ENCODE data around the gene TSPAN3. TPM values are rescaled to one million over a fixed set of nuclear protein-coding genes. Genes with fewer than 3 reads are reported as not detected.

Gene TSPAN3
- total RNA-seq, 2 donors from 2014 or later, result 143 to 151 TPM

DNA sequence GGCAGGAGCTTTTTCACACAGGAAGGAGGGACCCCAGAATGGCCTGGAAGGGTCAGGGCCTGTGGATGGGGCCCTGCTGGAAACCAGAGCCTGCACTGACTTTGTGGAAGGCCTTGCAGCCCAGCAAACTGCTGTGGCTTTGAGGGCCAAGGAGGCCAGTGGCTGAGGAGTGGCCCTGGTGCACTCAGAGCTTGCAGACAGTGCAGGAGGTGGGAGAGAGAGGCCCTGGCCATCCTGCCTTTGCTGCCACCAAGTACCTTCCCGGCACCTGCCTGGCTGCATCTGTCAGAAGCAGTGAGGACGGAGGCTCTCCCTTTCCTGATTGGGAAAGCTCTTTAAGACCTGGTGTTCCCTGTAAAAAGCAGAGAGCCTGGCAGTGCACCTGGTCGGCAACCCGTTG, 69.6 kb downstream of the TSPAN3 start:
- ATAC-seq (no peak), DNase-seq (no peak)
- intact Hi-C loops (cut with DNase I), result no loop called here

DNA sequence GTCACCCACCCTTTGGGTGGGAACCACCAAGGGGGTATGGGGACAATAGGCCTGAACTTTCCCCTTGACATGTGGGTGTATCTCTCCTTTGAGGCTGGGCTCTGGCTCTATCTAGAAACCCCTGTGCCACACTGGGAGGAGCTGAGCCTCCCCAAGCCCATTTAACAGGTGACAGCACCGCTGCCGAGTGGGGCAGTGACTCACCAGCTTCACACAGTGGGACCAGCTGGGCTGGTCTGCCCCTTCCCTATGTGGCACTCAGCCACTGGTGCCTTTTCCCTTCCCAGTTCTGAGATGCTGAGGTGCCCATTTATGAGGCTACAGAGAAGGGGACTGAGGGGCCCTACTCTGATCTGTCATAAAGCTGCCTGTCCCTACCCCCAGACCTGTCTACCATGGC, 70.9 kb downstream of the TSPAN3 start:
- intact Hi-C loops (cut with DNase I), result no loop called here
- ATAC-seq (no peak), DNase-seq (no peak)

DNA sequence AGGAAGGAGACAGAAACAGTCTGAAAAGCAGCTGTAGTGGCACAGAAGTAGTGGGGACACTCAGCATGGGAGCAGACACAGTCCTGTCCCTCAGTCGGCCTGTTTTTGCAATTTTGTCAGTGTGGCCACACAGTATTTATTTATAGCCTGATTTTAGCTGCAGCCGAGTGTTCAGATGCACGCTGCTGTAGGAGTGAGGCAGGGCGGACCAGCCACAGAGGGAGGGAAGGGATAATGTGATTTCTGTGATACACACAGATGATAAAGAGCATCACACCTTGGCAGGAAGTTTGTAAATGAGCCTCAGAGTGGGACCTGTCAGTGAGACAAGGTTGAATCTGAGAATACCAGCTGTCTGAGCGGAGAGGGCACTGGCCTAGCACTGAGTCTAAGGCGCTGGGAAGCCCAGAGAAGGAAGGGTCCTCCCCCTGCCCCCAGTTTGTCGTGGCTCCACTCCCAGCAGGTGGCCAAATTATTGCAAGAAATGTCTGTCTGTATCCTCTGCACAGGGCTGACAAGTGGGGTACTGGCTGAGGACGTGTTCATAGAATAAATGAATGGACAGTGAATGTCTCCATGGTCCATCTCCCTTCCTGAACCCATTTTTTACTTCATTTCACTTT, 72.1 kb downstream of the TSPAN3 start:
- intact Hi-C loops (cut with DNase I), result no loop called here
- DNase-seq (no peak), ATAC-seq (no peak)

DNA sequence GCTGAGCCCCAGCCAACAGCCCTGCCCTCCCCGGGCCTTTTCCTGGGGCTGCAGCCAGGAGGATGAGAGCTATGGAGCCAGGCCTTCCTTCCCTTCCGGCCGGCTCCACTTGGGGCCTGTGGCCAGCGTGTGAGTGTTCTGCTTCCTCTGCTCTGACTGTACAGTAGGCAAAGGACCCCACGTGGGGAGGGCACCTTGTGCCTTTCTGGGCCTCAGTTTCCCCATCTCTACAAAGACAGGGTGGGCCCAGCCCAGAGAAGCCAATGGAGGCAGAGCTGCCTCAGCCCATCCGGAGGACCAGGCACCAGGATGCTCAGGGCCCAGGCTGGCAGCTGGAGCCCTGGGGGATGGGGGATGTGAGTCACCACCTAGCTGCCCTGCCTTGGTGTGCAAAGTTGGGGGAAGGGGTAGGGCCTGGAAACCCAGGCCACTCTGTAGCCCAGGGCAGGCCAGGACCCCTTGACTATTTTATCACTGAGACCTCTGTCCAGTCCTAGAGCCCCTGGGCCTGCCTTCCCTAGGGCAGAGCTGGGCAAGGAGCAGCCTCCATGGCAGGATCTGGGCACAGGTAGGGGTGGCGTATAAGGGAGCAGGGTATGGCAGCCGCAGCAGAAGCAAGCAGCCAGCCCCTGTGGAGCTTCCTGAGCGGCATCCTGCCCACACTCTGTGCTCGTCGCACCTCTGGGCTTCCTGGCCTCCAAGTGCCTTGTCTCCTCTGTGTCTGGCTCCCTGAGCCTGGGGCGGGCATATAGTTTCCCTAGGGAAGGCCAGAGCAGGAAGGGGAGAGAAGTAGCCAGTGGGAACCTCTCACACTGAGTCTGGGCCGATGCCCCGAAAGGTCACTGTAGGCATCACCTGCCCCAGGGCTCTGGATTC, 74.1 kb downstream of the TSPAN3 start:
- ATAC-seq (peak; percentile 48 to 50), DNase-seq (peak; percentile 59)
- intact Hi-C loops (cut with DNase I), result no loop called here

DNA sequence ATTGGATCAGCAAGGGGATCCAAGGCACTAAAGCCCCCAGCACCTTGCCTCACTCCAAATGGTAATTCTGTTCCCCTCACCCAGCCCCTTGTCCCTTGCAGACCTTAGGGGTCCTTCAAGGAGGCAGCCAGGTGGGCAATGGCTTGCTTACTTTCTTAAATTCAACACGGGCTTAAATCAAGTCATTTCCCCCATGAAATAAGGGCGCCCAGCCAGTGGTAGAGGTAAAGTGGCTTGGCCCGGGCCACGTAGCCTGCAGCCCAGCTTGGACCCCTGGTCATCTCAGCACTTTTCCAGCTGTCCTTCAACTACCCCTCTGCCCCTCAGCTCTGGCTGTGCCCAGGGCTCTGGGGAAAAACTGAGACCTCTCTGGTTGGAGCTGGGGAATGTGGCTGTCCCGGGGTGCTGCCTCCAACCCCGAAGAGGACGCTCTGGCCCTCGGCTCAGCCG, 74.8 kb downstream of the TSPAN3 start:
- no peak for DNase-seq
- no peak for ATAC-seq
- intact Hi-C loops (cut with DNase I), result no loop called here

DNA sequence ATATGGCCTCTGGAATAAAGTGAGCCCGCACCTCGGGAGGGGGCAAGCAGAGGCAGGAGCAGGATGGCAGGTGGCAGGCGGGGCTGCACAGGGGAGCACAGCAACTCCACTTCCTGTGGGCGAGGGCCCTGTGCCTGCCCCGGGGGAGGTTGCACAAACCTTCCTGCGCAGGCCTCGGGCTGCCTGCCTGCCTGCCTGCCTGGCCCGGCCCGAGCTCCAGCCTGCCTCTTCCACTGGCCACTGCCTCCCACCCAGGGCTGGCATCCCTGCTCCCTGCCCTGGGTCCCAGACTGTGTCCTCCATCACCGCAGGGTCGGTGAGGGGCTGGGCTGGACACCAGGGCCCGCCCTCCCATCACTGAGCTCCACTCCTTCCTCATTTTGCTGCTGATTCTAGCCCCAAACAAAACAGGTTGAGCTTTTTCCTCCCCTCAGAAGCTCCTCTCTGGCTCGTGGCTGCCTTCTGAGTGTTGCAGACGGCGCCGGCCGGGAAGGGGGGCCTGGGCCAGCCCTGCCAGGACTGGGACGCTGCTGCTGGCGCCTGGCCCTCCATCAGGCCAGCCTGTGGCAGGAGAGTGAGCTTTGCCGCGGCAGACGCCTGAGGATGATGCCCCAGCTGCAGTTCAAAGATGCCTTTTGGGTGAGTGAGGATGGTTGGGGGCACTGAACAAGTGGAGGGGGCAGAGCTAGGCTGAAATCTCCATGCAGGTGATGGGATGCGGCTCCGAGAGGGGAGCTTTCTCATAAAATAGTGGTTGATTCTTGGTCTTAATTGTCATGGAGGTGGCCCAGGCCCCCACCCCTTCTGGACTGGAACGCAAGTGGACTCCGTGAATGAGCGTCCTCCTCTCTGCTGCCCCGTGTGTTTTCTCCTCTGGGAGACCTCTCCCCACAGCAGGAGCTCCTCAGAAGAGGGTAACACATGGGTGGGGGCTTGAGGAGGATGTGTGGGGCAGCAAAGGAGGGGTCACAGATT, 75.7 kb downstream of the TSPAN3 start, which contains the start of gene PSTPIP1:
PSTPIP1 (plus strand) TSS at position 156 of the 975 bp plus-strand sequence; CDS start at position 604, 448 bp downstream.
- intact Hi-C loops (cut with DNase I), result no loop called here
- DNase-seq, result peak; percentile 45
- peak; percentile 47 to 63 for ATAC-seq

DNA sequence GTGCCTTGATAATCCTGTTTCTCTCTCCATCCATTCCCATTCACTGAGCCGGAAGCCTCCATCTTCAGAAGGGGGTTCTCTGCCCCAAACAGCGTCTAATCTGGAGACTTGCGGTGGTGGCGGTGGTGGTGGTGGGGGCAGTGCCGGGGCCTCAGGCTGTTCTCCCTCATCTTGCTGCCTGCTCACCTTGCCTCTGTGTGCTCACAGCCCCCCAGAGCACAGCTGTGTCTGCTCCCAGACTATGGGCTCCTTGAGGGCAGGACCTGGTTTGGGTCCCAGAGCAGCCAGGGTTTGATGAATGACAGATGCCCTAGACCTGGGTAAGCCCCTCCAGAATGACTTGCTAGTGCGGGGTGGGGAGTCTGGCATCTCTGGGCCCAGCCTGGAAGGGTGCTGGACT, 76.4 kb downstream of the TSPAN3 start:
- intact Hi-C loops (cut with DNase I), result no loop called here
- ATAC-seq (no peak), DNase-seq (no peak)

DNA sequence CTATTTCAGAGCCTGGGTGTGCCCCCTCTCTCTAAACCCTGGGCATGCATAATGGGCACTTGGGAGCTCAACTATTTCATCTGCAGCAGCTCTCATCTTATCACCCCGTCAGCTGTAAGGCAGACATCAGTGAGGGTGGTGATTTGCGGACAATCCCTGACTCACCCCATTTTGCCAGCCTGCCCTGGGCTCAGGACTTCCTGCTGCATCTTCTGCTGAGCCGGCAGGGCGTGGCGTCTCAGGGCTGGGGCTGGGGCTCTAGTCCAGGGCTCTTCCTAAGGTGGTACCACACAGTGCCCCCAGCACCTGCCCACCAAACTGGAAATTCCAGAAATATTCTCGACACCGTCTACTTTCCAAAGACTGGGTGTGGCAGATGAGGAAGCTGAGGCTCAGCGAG, 76.9 kb downstream of the TSPAN3 start:
- peak in 1 of 2 donors; percentile 45 for ATAC-seq
- intact Hi-C loops (cut with DNase I), result no loop called here
- DNase-seq, result peak; percentile 64

DNA sequence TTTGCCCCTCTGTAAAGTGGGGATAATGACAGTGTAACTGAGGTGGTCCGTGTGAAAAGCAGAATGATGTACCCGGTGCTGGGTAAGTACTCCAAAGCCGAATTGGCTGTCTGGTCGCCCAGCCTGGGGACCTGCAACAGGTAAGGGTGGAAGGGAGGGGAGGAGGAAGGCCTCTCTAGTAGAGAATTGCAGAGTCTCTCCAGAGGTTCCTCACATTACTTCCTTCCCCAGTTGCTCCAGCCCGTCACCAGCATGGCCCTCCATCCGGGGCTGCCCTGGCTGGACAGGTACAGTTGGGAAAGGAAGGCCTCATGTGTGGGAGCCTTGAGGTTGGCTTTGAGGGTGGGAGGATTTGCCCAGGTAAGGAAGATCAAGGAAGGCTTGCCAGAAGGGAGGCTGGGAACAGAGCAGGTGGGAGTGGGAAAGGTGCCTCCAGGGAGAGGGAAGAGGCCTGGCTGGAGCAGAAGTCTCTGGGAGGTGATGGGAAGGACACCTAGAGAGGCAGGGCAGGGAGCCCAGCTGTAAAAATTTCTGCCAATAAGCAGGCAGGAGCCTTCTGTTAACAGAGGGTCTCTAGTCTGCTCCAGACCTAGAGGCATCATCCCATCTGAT, 77.7 kb downstream of the TSPAN3 start:
- intact Hi-C loops (cut with DNase I), result no loop called here
- DNase-seq (no peak), ATAC-seq (no peak)

DNA sequence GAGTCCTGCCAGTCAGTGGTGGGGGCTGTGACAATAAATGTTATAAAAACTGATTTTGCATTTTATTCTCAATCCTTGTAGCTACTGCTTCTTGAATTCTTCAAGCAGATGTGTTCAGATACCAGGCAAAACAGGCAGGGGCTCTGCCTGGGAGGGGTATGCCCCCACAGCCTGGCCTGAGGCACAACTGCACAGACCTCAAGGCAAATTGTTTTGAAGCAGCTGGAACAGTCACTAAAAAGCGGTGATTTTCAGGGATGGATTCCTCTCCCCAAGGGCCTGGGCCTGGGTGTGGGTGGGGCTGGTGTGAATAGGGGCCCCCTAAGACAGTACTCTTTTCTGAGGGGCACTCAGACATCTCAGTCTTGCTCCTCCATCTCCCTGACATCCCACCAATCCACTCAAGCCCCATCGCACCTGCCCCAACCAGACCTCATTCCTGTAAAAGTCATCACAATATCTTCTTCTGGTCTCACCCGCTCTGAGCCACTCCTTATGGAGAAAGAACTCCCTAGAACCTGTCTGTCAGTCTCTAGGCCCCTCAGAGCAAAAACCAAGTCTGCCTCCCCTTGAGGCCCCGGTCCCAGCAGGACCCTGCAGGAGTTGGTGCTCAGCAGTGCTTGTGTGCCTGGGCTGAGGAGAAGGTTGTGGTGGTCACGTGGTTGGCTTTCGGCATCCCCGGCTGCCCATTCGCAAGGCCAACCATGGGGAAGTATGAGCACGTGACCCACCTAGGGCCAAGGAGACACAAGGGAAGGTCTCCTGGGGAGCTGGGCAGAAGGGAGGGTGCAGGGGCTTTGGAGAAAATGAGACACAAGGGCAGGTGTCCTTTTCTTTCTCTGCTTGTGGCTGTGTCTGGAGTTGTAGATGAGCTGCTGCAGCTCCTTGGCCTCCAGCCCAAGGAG, 78.9 kb downstream of the TSPAN3 start:
- intact Hi-C loops (cut with DNase I), result no loop called here
- DNase-seq (no peak), ATAC-seq (no peak)

Other genes with a start within 250 kb of the TSPAN3 start
- 10 to 100 TPM; 28.9 to 30.1 TPM for gene SCAPER, start 165.8 kb downstream of the TSPAN3 start, total RNA-seq
- gene RCN2, start 139.4 kb downstream of the TSPAN3 start, total RNA-seq, result 10 to 100 TPM; 20.9 to 26.7 TPM
- 10 to 100 TPM in 1 of 2 donors, 1 to 10 TPM in 1; 6.1 to 14.1 TPM for gene PSTPIP1, start 76.0 kb downstream of the TSPAN3 start, total RNA-seq